Esophagus mucosa (tissue), 1 donor: ENCODE measurements around the gene CACNA2D1. TPM values are rescaled to one million over a fixed set of nuclear protein-coding genes. Genes with fewer than 3 reads are reported as not detected.

Source experiments
- ATAC-seq: fragments of 200-7000 bp; cut with Tn5 transposase; one replicate; pipeline ENCODE4 v1.9.1; 2020
- total RNA-seq: library from RNA; stranded (reverse); gene quantifications from one replicate; pipeline ENCODE4 v1.2.4, GENCODE V29; 2023
- donor health status: DM: yes; HTN: yes; CAD: no.

CACNA2D1 gene
- total RNA-seq, 1 donor from 2014 or later, result 2.2 TPM

- ATAC-seq, result peak; percentile 86
Observed at GRCh38 chr7:81937091-81937490, 506.5 kb downstream of the CACNA2D1 start.

GRCh38 chr7:81934596-81935301 lies 508.8 kb downstream of the CACNA2D1 start:
- ATAC-seq, result no peak

DNA sequence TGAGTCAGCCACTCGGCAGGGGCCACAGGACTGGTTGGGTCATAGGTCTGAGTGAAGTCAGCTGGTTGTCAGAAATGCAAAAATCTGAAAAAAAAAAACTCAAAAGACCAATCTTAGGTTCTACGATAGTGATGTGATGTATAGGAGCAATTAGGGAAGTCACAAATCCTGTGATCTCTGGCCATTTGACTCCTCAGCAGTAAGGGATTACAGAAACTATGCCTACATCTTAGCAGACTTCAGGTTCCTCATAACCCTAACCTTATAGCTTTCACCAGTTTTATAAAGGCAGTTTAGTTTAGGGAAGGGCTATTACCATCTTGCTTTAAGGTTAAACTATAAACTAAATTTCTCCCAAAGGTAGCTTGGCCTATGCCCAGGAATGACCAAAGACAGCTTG lies 510.6 kb downstream of the CACNA2D1 start:
- ATAC-seq, result no peak

- no peak for ATAC-seq
Observed at GRCh38 chr7:81929386-81929785, 514.2 kb downstream of the CACNA2D1 start.

- no peak for ATAC-seq
Observed at GRCh38 chr7:81926154-81926553, 517.4 kb downstream of the CACNA2D1 start.

GRCh38 chr7:81925530-81925929 lies 518.0 kb downstream of the CACNA2D1 start:
- no peak for ATAC-seq

DNA sequence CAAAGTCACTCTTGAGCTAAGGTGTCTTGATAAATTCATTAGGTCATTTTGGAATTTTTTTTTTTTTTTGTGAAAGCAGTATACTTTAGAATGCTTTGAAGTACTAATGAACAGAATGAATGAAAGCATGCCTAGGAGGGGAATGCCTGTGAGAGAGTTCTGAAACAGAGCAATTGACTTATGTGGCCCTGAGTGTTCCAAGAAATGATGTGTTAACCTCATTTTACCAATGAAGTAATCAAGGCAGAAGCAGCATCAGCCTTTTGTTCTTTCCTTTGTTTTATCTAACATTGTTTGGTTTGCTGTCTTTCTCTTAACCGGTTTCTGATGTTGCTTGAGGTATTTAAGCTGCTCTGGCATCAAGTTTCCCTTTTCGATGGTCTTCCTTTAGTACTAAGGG lies 519.1 kb downstream of the CACNA2D1 start:
- no peak for ATAC-seq

GRCh38 chr7:81919494-81919893 lies 524.1 kb downstream of the CACNA2D1 start:
- no peak for ATAC-seq

DNA sequence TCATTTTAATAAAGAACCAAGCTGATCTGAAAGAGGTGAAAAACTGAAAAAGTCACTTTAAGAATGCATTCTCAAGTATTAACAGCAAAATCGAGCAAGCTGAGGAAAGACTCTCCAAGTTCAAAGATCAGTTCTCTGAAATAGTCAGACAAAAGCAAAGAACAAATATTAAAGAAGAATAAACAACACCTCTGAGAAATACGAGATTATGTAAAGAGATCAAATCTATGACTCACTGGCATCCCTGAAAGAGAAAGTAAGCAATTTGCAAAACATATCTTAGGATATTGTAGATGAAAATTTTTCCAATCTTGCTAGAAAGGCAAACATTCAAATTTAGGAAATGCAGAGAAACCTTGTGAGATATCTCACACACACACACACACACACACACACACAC lies 535.4 kb downstream of the CACNA2D1 start:
- no peak for ATAC-seq

GRCh38 chr7:81903115-81903514 lies 540.5 kb downstream of the CACNA2D1 start:
- no peak for ATAC-seq

DNA sequence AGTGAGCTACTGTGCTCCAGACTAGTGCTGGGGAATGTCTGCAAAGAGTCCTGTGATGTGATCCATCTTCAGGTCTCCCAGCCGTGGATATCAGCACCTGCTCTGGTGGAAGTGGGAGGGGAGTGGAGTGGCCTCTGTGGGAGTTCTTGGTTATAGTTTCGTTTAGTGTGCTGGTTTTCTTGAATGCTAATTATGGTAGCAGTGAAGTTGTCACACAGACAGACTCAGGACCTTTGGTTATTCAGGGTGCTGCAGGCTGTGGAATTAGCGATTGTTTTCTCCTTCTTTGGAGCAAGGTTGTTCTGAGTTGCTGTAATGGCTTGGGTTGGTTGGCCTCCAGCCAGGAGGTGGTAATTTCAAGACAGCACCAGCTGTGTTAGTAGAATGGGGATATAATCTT lies 541.0 kb downstream of the CACNA2D1 start:
- ATAC-seq, result no peak
